GM12864 (cell line): ENCODE data around the gene TSPAN1.

Source experiments
- DNase-seq: peaks from one replicate; pipeline ENCODE4 v3.0.0-alpha.2; 2011; ENCODE audit warnings: low read depth
- H3K4me3 ChIP-seq: 2 replicates; pipeline ENCODE4 v1.5.1; 2011; ENCODE audit warnings: mild to moderate bottlenecking, low read depth, low read length, control low read depth
- CTCF ChIP-seq: IDR thresholded peaks from 2 replicates; pipeline ENCODE4 v1.5.1; 2011; ENCODE audit warnings: low read depth, mild to moderate bottlenecking, moderate library complexity, low read length, control low read depth, inconsistent platforms; ENCODE audit errors: missing control alignments

The TSPAN1 gene

DNA sequence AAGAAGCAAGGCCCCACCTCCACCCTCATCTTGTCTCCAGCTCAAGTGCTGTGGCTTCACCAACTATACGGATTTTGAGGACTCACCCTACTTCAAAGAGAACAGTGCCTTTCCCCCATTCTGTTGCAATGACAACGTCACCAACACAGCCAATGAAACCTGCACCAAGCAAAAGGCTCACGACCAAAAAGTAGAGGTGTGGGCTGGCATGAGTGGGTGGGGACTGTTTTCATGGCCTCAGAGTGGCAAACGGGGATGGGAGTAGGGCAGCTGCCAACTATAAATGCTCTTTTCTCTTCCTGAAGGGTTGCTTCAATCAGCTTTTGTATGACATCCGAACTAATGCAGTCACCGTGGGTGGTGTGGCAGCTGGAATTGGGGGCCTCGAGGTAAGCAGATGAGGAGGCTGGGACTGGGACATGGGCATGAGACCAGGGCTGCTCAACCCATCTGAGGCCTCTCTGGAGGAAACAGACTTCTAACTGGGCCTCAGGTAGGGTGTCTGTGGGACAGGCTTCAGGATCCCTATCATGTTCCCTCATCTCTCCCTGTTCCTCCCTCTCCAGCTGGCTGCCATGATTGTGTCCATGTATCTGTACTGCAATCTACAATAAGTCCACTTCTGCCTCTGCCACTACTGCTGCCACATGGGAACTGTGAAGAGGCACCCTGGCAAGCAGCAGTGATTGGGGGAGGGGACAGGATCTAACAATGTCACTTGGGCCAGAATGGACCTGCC, 10.2 kb downstream of the TSPAN1 start:
- TF ChIP-seq CTCF, result no peak
- no peak for DNase-seq
- no peak overlapping the region for H3K4me3 ChIP-seq

- H3K4me3 ChIP-seq, result no peak overlapping the region
- no peak for TF ChIP-seq CTCF
- no peak for DNase-seq
Measured at GRCh38 chr1:46186076-46186475, 11.2 kb downstream of the TSPAN1 start.

DNA sequence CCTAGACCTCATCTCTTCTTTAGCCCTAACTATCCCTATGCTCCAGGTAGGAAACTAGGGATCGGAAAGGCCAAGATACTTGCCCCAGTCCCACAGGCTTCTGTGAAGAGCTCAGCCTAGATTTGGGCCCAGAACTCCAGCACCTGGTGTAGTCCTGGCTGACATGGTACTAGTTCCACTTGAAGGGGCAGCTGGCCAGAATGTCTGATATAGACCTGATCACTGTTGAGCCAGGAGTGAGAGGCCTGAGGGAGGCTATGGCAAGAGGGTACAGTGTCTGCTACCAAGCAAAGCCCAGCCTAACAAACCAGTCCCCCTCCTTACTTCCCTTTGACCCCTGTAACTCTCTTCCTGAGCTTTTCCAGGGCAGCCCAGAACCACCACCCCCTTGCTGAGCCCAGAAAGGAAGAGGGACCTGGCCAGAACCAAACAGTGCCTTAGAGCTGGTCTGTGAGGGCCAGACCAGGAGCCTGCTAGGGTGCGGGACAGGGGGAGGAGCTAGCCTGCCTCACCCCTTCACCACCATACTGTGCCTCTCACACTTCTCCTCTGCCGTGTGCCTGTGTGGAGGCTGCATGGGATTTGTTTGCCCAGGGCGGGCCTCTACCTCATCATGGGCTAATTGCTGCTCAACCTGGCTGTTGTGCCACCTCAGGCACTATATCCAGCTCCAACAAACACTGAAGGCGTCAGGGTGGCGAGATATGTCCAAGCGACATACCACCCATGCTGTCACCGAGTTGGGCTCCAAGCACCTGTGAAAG, 12.4 kb downstream of the TSPAN1 start:
- no peak for TF ChIP-seq CTCF
- no peak overlapping the region for H3K4me3 ChIP-seq
- no peak for DNase-seq

DNA sequence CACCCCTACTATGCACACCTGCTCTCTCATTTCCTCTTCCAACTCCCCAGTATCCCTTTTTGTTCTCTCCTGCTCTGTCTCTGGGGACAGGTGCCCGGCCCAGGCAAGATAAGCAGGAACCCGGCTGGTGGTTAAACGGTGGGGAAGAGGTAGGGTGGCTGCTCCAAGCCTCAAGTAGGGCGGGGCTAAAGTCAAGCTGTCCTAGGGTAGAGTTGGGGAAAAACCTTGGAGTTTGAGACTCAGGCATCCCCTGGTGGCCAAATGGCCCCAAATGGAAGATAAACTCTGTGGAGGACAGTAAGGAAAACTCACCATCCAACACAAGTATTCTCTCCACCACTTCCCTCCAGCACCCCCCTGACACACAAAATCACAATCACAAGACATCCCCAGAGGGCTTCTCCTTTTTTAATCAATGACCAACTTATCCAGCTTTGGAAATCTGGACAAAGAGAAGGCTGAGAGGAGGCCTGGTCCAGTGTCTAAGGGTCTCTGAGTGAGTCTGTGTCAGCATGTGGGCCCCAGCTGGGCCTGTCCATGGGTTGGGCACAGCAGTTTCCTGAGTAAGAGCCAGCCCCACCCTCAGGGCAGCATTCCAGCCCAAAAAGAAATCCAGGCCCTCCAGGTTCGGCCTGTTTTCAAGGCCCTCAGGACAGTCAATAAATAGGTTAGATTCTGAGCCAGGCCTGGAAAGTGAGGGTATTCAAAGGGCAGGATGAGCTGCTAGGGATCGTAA, 13.6 kb downstream of the TSPAN1 start:
- TF ChIP-seq CTCF, result no peak
- H3K4me3 ChIP-seq, result no peak overlapping the region
- no peak for DNase-seq

DNA sequence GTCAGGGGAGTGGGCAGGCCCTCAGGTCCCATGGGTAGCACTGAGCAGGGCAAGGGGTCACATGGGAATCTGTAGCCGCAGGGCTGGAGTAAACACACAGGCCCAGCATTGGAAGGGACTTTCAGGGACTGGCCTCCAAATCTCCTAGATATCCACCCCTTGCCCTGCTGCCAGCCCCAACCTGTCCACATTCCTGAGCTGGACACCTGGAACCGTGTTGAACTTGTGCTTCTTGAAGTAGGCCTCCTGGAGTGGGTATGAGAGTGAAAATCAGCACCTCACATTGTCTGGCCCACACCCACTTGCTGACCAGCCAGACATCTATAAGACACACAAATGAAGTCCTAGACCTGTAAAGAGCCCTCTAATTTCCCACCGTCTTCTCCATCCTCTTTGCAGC, 15.7 kb downstream of the TSPAN1 start:
- no peak for TF ChIP-seq CTCF
- DNase-seq, result no peak
- no peak overlapping the region for H3K4me3 ChIP-seq

DNA sequence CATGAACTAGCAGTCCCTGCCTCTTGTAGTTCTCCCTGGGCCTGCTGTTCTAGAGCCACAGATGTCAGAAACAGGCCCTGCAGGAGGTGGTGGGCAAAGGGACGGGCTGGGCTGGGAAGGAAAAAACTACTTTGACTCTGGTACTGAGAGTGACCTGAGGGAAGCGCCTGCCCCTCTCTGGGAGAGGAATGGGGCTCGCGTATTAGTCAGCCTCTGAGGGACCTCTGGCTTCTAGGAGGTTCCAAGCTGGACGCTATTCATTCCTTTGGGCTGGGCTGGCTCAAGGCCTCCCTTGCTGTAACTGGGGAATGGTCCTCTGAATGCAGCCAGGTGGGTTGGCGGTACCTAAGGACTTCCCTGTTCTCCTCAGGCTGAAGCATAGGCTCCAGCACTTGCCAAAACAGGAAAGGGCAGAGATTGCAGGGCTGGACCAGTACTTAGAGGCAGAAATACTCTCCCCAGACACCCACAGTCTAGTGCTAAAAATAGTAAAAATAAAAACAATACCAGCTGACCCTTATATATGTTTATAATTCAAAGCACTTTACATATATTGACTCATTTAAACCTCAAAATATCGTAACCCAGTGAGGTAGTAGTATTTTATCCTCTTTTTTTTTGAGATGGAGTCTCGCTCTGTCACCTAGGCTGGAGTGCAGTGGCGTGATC, 16.3 kb downstream of the TSPAN1 start:
- DNase-seq, result no peak
- no peak for TF ChIP-seq CTCF
- no peak overlapping the region for H3K4me3 ChIP-seq
